Osteocyte (in vitro differentiated cells): Measurements from ENCODE around the gene MAPK14. TPM values are rescaled to one million over a fixed set of nuclear protein-coding genes. Genes with fewer than 3 reads are reported as not detected.

Experiments
- DNase-seq: peaks from one replicate; pipeline ENCODE4 v3.0.0; 2021; ENCODE audit warnings: mixed read lengths; ENCODE audit not compliant: unreplicated experiment; ENCODE audit errors: extremely low spot score
- H3K27ac Mint-ChIP-seq: one replicate; pipeline ENCODE4 v1.8.0; 2021; ENCODE audit warnings: mild to moderate bottlenecking, mixed read lengths; ENCODE audit not compliant: unreplicated experiment
- H3K27me3 Mint-ChIP-seq: one replicate; pipeline ENCODE4 v1.8.0; 2021; ENCODE audit warnings: mixed read lengths; ENCODE audit not compliant: unreplicated experiment
- H3K36me3 Mint-ChIP-seq: one replicate; pipeline ENCODE4 v1.8.0; 2021; ENCODE audit warnings: mixed read lengths; ENCODE audit not compliant: unreplicated experiment
- H3K4me1 Mint-ChIP-seq: one replicate; pipeline ENCODE4 v1.8.0; 2021; ENCODE audit warnings: mixed read lengths; ENCODE audit not compliant: unreplicated experiment
- H3K4me3 Mint-ChIP-seq: one replicate; pipeline ENCODE4 v1.8.0; 2021; ENCODE audit warnings: mild to moderate bottlenecking, moderate library complexity, mixed read lengths; ENCODE audit not compliant: unreplicated experiment
- H3K9me3 Mint-ChIP-seq: one replicate; pipeline ENCODE4 v1.8.0; 2021; ENCODE audit warnings: mixed read lengths; ENCODE audit not compliant: unreplicated experiment
- CTCF ChIP-seq: fragments of 200-600 bp; sonication (generic); IDR thresholded peaks from 2 replicates; pipeline ENCODE4 v1.5.0; 2021; ENCODE audit warnings: antibody characterized with exemption, mild to moderate bottlenecking, moderate library complexity
- total RNA-seq: library from RNA; stranded (reverse); gene quantifications from 2 replicates; pipeline ENCODE4 v1.2.1, GENCODE V29; 2021

The MAPK14 gene
- total RNA-seq, 1 donor from 2014 or later = 38.8 TPM

GRCh38 chr6:36063318-36064060 is 35.9 kb downstream of the MAPK14 start:
- Mint-ChIP-seq H3K9me3 (no peaks in the 10 kb centered on the region), H3K4me3 (no peak overlapping the region), H3K27me3 (no peaks in the 10 kb centered on the region), H3K4me1 (peaks cover 27% of the 10 kb centered on the region), H3K36me3 (peaks cover 18% of the 10 kb centered on the region), H3K27ac (no peak overlapping the region)
- DNase-seq = no peak
- no peak for TF ChIP-seq CTCF

GRCh38 chr6:36064770-36065396 is 37.3 kb downstream of the MAPK14 start:
- DNase-seq = no peak
- Mint-ChIP-seq H3K4me1 (peaks cover 28% of the 10 kb centered on the region), H3K36me3 (peaks cover 12% of the 10 kb centered on the region), H3K9me3 (no peaks in the 10 kb centered on the region), H3K27me3 (no peaks in the 10 kb centered on the region), H3K4me3 (no peak overlapping the region), H3K27ac (no peak overlapping the region)
- TF ChIP-seq CTCF = no peak

GRCh38 chr6:36065916-36066315 is 38.3 kb downstream of the MAPK14 start:
- Mint-ChIP-seq H3K4me3 (no peak overlapping the region), H3K27ac (no peak overlapping the region), H3K4me1 (peaks cover 28% of the 10 kb centered on the region), H3K9me3 (no peaks in the 10 kb centered on the region), H3K27me3 (no peaks in the 10 kb centered on the region), H3K36me3 (peaks cover 7% of the 10 kb centered on the region)
- no peak for TF ChIP-seq CTCF
- no peak for DNase-seq

GRCh38 chr6:36066817-36067216 is 39.2 kb downstream of the MAPK14 start:
- Mint-ChIP-seq H3K9me3 (no peaks in the 10 kb centered on the region), H3K4me3 (no peak overlapping the region), H3K27ac (no peak overlapping the region), H3K36me3 (peaks cover under 1% of the 10 kb centered on the region), H3K27me3 (no peaks in the 10 kb centered on the region), H3K4me1 (peaks cover 28% of the 10 kb centered on the region)
- no peak for TF ChIP-seq CTCF
- DNase-seq = no peak

GRCh38 chr6:36067374-36068011 is 39.9 kb downstream of the MAPK14 start:
- peaks cover 28% of the 10 kb centered on the region for H3K4me1 Mint-ChIP-seq
- no peaks in the 10 kb centered on the region for H3K27me3 Mint-ChIP-seq
- DNase-seq = no peak
- peaks cover 3% of the 10 kb centered on the region for H3K36me3 Mint-ChIP-seq
- H3K27ac Mint-ChIP-seq = no peak overlapping the region
- no peaks in the 10 kb centered on the region for H3K9me3 Mint-ChIP-seq
- TF ChIP-seq CTCF = no peak
- no peak overlapping the region for H3K4me3 Mint-ChIP-seq
